Stimulated activated CD4-positive, alpha-beta T cell treated with anti-CD3 and anti-CD28 coated beads, Interleukin-4, amount 100 ng/mL, for 4 hours (primary cell): Measurements from ENCODE around the gene PRMT3.
"Not testable (repeated sequence)": the region's sequence is repeated elsewhere in the genome, so short reads cannot be mapped to it uniquely, and the experiment has no call there.

Experiments
- DNase-seq, 2 experiments: peaks; one replicate each; pipeline ENCODE4 v3.0.0-alpha.2; 2020

The PRMT3 gene

GRCh38 chr11:20387261-20388095, at the start of gene PRMT3:
Gene PRMT3, plus strand, starts transcription at chr11:20387716. Its CDS starts 31 bp downstream, at chr11:20387747.
- peak; percentile 97 to 98 for DNase-seq

GRCh38 chr11:20342347-20343141, 45.0 kb upstream of the PRMT3 start:
- DNase-seq = no peak

GRCh38 chr11:20351136-20351535, 36.4 kb upstream of the PRMT3 start:
- DNase-seq = no peak

- no peak for DNase-seq
Observed at GRCh38 chr11:20351751-20352262, 35.7 kb upstream of the PRMT3 start.

GRCh38 chr11:20353829-20354434, 33.6 kb upstream of the PRMT3 start:
- DNase-seq = no peak

- peak in 1 of 2 experiments; percentile 23 for DNase-seq
Observed at GRCh38 chr11:20355221-20356219, 32.0 kb upstream of the PRMT3 start.

GRCh38 chr11:20357150-20357549, 30.4 kb upstream of the PRMT3 start:
- DNase-seq = no peak

- DNase-seq = peak in 1 of 2 experiments; percentile 38
Observed at GRCh38 chr11:20360650-20361049, 26.9 kb upstream of the PRMT3 start.

- no peak for DNase-seq
Observed at GRCh38 chr11:20362481-20362880, 25.0 kb upstream of the PRMT3 start.

- no peak for DNase-seq
Observed at GRCh38 chr11:20363149-20363499, 24.4 kb upstream of the PRMT3 start.

GRCh38 chr11:20363500-20364340, 23.8 kb upstream of the PRMT3 start, which contains the start of gene HTATIP2:
Gene HTATIP2, plus strand, starts transcription at chr11:20363714. Its CDS starts 524 bp downstream, at chr11:20364238.
- DNase-seq = peak; percentile 75 to 77

- no peak for DNase-seq
Observed at GRCh38 chr11:20364341-20364792, 23.1 kb upstream of the PRMT3 start.

GRCh38 chr11:20365465-20365864, 22.1 kb upstream of the PRMT3 start:
- DNase-seq = not testable (repeated sequence)

GRCh38 chr11:20367313-20367948, 20.1 kb upstream of the PRMT3 start:
- DNase-seq = peak; percentile 59 to 75

- no peak for DNase-seq
Observed at GRCh38 chr11:20368438-20368837, 19.1 kb upstream of the PRMT3 start.

GRCh38 chr11:20369826-20370225, 17.7 kb upstream of the PRMT3 start:
- no peak for DNase-seq

GRCh38 chr11:20372081-20372626, 15.4 kb upstream of the PRMT3 start:
- DNase-seq = no peak

- no peak for DNase-seq
Observed at GRCh38 chr11:20373147-20373546, 14.4 kb upstream of the PRMT3 start.

- DNase-seq = no peak
Observed at GRCh38 chr11:20373568-20374209, 13.8 kb upstream of the PRMT3 start.
